Peyer's patch (tissue), 4 donors: ENCODE measurements around the gene KIF26B. TPM values are rescaled to one million over a fixed set of nuclear protein-coding genes. Genes with fewer than 3 reads are reported as not detected.

Experiments used
- DNase-seq, 3 donors: peaks; one replicate each; pipeline ENCODE4 v3.0.0-alpha.2; 2017 to 2019
- H3K27ac ChIP-seq, 4 donors: fragments of 200-600 bp; sonication (generic); one replicate each; pipeline ENCODE4 v1.5.1; 2016 to 2019
- H3K27me3 ChIP-seq, 2 donors: fragments of 200-600 bp; sonication (generic); one replicate each; pipeline ENCODE4 v1.5.1; 2019
- H3K36me3 ChIP-seq, 3 donors: fragments of 200-600 bp; sonication (generic); one replicate each; pipeline ENCODE4 v1.5.1; 2016 to 2019
- H3K4me1 ChIP-seq, 4 donors: fragments of 200-600 bp; sonication (generic); one replicate each; pipeline ENCODE4 v1.5.1; 2016 to 2019
- H3K4me3 ChIP-seq, 4 donors: fragments of 200-600 bp; sonication (generic); 1 replicate in 3 of 4; 2 replicates in 1 of 4; pipeline ENCODE4 v1.5.1; 2016 to 2019; ENCODE audit warnings: mild to moderate bottlenecking in 1 of 4
- H3K9me3 ChIP-seq, 4 donors: fragments of 200-600 bp; sonication (generic); one replicate each; pipeline ENCODE4 v1.5.1; 2016 to 2019; ENCODE audit warnings: mild to moderate bottlenecking in 1 of 4
- POLR2A ChIP-seq, 2 donors: fragments of 450-650 bp; IDR thresholded peaks; one replicate each; pipeline ENCODE4 v1.5.1; 2017; ENCODE audit warnings: antibody characterized with exemption in 2 of 2, mild to moderate bottlenecking in 2 of 2, moderate library complexity in 2 of 2
- total RNA-seq, 4 donors: library from RNA; depleted of rRNA; stranded (reverse); fragments of >200 nt; gene quantifications; one replicate each; pipeline ENCODE4 v1.1.0, GENCODE V29; 2016
- TF ChIP-seq, protein P1 (sequence below), 6 experiments: fragments of 450-650 bp in 4 of 6; fragments of 200-600 bp in 2 of 6; sonication (generic) in 1 of 6; IDR thresholded peaks; one replicate each; pipeline ENCODE4 v1.5.1; 2017 to 2019; ENCODE audit warnings: antibody characterized with exemption in 6 of 6, mild to moderate bottlenecking in 3 of 6, moderate library complexity in 1 of 6

KIF26B gene
- total RNA-seq, 4 donors from 2014 or later: 0.70 to 1.6 (median 1.1) TPM

GRCh38 chr1:245337829-245338484 is 183.2 kb downstream of the KIF26B start:
- H3K27ac ChIP-seq: no peak overlapping the region
- DNase-seq: no peak
- H3K36me3 ChIP-seq: no peaks in the 10 kb centered on the region

GRCh38 chr1:245338485-245338877 is 183.7 kb downstream of the KIF26B start:
- no peak for DNase-seq
- Histone ChIP-seq H3K27ac (no peak overlapping the region), H3K4me3 (no peak overlapping the region), H3K4me1 (no peaks in the 10 kb centered on the region), H3K36me3 (no peaks in the 10 kb centered on the region), H3K27me3 (no peaks in the 10 kb centered on the region), H3K9me3 (no peaks in the 10 kb centered on the region)
- no peak for TF ChIP-seq POLR2A (IDR thresholded peaks at IDR 0.05)
- TF ChIP-seq, protein P1, sequence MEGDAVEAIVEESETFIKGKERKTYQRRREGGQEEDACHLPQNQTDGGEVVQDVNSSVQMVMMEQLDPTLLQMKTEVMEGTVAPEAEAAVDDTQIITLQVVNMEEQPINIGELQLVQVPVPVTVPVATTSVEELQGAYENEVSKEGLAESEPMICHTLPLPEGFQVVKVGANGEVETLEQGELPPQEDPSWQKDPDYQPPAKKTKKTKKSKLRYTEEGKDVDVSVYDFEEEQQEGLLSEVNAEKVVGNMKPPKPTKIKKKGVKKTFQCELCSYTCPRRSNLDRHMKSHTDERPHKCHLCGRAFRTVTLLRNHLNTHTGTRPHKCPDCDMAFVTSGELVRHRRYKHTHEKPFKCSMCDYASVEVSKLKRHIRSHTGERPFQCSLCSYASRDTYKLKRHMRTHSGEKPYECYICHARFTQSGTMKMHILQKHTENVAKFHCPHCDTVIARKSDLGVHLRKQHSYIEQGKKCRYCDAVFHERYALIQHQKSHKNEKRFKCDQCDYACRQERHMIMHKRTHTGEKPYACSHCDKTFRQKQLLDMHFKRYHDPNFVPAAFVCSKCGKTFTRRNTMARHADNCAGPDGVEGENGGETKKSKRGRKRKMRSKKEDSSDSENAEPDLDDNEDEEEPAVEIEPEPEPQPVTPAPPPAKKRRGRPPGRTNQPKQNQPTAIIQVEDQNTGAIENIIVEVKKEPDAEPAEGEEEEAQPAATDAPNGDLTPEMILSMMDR (IDR thresholded peaks at IDR 0.05): no peak

More at GRCh38 chr1:245337829-245338484, 183.2 kb downstream of the KIF26B start:
- Histone ChIP-seq H3K9me3 (no peaks in the 10 kb centered on the region), H3K27me3 (no peaks in the 10 kb centered on the region), H3K4me3 (no peak overlapping the region), H3K4me1 (no peaks in the 10 kb centered on the region)
- TF ChIP-seq POLR2A (IDR thresholded peaks at IDR 0.05): no peak

DNA sequence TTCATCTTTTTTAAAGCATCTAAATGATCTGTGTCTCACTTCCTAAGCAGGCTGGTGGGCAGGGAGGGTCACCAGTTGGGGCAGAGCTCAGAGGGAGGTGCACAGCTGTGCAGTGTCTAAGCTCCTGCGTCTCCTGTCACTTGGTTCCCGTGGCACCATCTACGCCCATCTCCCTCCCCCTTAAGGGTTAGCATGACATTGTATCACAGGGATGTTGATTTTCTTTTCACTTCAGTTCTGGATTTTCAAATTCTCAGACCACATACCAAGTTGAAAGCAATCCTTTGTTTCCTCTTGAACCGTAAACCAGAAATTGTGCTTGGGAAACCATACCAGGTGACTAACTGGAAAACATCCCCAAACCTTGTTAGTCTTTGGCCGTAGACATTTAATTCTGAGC is 187.0 kb downstream of the KIF26B start:
- Histone ChIP-seq H3K36me3 (no peaks in the 10 kb centered on the region), H3K27me3 (no peaks in the 10 kb centered on the region), H3K9me3 (no peaks in the 10 kb centered on the region), H3K27ac (no peak overlapping the region), H3K4me1 (no peaks in the 10 kb centered on the region), H3K4me3 (no peak overlapping the region)
- DNase-seq: no peak
- no peak for TF ChIP-seq POLR2A (IDR thresholded peaks at IDR 0.05)
- TF ChIP-seq, protein P1 (IDR thresholded peaks at IDR 0.05): no peak

GRCh38 chr1:245345191-245345884 is 190.6 kb downstream of the KIF26B start:
- Histone ChIP-seq H3K27me3 (no peaks in the 10 kb centered on the region), H3K27ac (no peak overlapping the region), H3K4me3 (no peak overlapping the region), H3K36me3 (no peaks in the 10 kb centered on the region), H3K9me3 (no peaks in the 10 kb centered on the region), H3K4me1 (no peaks in the 10 kb centered on the region)
- no peak for DNase-seq
- no peak for TF ChIP-seq POLR2A (IDR thresholded peaks at IDR 0.05)
- TF ChIP-seq, protein P1 (IDR thresholded peaks at IDR 0.05): no peak

DNA sequence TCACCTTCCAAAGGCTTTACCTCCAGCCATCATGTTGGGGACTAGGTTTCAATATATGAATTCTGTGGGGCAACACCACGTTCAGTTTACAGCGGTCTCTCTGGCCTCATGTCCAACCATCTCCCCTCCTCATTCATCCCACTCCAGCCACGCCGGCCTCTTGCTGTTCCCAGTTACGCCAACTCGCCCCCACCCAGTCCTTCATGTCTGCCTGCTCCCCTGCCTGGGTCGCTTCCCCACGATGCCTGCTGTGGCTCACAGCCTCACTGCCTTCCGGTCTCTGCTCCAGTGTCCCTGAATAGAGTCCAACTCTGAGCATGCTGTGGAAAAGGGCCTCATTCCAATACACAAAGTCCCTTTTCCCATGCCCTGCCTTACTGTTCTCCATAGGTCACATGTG is 193.8 kb downstream of the KIF26B start:
- H3K27ac ChIP-seq: no peak overlapping the region
- H3K4me1 ChIP-seq: no peaks in the 10 kb centered on the region
- TF ChIP-seq, protein P1 (IDR thresholded peaks at IDR 0.05): no peak
- no peak for TF ChIP-seq POLR2A (IDR thresholded peaks at IDR 0.05)
- H3K9me3 ChIP-seq: no peaks in the 10 kb centered on the region
- no peaks in the 10 kb centered on the region for H3K27me3 ChIP-seq
- DNase-seq: no peak
- H3K4me3 ChIP-seq: no peak overlapping the region
- H3K36me3 ChIP-seq: no peaks in the 10 kb centered on the region

GRCh38 chr1:245353411-245353810 is 198.6 kb downstream of the KIF26B start:
- Histone ChIP-seq H3K27ac (no peak overlapping the region), H3K4me3 (no peak overlapping the region), H3K36me3 (no peaks in the 10 kb centered on the region), H3K9me3 (no peaks in the 10 kb centered on the region), H3K4me1 (no peaks in the 10 kb centered on the region), H3K27me3 (no peaks in the 10 kb centered on the region)
- no peak for DNase-seq
- TF ChIP-seq, protein P1 (IDR thresholded peaks at IDR 0.05): no peak
- no peak for TF ChIP-seq POLR2A (IDR thresholded peaks at IDR 0.05)
